GM19467 (cell line): ENCODE results near the gene BCKDHA.
"Not testable (repeated sequence)": the region's sequence is repeated elsewhere in the genome, so short reads cannot be mapped to it uniquely, and the experiment has no call there.

Experiments used
- ATAC-seq: cut with Tn5 transposase; IDR thresholded peaks from one replicate; pipeline ENCODE4 v1.9.1; 2021; ENCODE audit warnings: mild to moderate bottlenecking, moderate library complexity; ENCODE audit not compliant: unreplicated experiment

The BCKDHA gene

DNA sequence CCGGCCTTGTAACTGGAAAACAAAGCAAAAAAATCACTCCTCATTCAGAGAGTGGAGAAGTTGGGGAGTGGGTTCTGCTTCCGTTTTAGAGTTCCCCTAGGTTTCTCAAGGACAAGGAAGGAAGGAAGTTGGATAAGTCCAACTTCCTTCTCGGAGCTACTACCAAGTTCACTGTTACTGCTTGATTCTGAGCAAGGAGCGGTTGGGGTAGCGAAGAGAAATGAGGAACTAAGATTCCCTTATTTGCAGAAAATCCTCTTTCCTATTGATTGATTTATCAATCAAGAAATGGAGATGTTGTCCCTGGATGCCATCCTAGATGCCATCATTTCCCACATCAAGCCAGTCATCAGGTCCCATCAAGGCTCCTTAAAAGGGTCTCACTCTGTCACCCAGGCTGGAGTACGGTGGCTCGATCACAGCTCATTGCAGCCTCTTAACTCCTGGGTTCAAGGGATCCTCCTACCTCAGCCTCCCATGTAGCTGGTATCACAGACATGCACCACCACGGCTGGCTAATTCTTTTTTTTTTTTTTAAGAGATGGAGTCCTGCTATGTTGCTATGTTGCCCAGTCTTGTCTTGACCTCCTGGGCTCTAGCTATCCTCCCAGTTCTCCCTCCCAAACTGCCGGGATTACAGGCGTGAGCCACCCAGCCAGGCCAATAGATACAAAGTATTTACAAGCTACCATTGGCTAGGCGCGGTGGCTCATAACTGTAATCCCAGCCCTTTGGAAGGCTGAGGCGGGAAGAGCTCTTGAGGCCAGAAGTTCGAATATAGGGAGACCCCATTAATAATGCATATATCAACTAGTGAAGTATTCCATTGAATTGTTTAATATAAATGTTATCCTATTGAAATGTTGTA lies 32.9 kb upstream of the BCKDHA start:
- ATAC-seq: no peak

DNA sequence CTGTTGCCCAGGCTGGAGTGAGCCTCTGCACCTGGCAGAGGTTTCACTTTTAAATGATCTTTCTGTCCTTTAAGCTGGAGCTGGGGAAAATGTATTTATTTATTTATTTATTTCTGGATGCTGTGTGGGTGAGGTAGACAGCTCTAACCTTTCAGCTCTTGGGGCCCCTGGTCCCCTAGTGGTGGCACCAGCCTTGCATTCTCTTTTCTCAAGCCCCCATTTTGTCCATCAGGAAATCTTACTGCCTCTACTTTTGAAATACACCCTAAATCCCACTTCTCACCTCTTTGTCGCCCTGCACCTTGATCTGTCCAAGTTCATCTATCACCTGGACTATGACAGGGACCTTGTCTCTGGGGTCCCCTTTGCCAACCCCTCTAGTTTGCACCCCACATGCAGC lies 31.5 kb upstream of the BCKDHA start:
- no peak for ATAC-seq

DNA sequence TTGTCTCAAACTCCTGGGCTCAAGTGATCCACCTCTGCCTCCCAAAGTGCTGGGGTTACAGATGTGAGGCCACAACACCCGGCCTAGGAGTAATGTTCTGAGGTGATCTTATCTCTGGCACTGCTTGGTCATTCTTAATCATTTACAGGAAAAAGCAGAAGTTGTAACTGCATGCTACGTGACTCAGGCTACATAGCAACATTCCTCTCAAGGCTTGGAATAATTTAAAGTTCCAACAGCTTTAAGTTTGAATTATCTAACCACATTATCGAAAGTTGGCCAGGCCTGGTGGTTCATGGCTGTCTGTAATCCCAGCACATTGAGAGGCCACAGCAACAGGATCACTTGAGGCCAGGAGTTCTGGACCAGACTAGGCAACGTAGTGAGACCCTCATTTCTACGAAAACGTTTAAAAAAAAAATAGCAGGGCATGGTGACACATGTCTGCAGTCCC lies 29.7 kb upstream of the BCKDHA start:
- no peak for ATAC-seq

DNA sequence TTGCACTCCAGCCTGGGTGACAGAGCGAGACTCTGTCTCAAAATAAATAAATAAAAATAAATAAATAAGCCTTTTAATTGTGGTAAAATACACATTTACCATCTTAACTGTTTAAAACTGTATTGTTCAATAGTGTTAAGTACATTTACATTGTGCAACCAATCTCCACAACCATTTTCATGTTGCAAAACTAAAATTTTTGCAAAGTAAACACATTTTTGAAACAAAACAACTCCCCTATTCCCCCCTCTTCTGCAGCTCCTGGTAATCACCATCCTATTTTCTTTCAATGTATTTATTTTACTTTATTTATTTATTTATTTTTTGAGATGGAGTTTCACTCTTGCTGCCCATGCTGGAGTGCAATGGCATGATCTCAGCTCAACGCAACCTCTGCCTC lies 27.8 kb upstream of the BCKDHA start:
- ATAC-seq: no peak

DNA sequence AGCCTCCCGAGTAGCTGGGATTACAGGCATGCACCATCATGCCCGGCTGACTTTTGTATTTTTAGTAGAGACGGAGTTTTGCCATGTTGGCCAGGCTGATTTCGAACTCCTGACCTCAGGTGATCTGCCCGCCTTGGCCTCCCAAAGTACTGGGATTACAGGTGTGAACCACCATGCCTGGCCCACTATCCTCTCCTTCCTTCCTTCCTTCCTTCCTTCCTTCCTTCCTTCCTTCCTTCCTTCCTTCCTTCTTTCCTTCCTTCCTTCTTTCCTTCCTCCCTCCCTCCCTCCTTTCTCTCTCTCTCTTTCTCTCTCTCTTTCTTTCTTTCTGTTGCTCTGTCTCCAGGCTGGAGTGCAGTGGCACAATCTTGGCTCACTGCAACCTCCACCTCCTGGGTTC lies 26.5 kb upstream of the BCKDHA start:
- ATAC-seq: not testable (repeated sequence)

DNA sequence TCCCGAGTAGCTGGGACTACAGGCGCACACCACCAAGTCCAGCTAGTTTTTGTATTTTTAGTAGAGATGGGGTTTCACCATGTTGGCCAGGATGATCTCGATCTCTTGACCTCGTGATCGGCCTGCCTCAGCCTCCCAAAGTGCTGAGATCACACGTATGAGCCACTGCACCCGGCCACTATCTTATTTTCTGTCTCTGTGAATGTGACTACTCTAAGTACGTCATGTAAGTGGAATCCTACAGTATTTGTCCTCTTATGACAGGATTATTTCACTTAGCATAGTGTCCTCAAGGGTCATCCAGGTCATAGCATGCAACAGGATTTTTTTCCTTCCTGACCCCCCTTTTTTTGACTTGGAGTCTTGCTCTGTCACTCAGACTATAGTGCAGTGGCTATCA lies 26.1 kb upstream of the BCKDHA start:
- ATAC-seq: no peak

DNA sequence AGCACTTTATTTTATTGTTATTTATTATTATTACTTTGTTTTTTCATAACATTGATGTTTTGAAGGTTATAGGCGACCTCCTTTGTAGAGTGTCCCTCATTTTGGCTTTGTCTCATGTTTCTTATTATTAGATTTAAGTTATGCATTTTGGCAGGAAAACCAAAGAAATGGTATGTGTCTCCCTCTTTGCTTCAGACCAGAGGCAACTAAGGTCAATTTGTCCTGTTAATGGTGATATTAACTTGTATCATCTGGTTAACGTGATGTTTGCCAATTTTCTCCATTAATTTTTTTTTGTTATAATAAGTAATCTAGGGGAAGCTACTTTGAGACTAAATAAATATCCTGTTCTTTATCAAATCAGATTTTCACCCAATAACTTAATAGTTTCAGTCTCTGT lies 25.1 kb upstream of the BCKDHA start:
- ATAC-seq: no peak

DNA sequence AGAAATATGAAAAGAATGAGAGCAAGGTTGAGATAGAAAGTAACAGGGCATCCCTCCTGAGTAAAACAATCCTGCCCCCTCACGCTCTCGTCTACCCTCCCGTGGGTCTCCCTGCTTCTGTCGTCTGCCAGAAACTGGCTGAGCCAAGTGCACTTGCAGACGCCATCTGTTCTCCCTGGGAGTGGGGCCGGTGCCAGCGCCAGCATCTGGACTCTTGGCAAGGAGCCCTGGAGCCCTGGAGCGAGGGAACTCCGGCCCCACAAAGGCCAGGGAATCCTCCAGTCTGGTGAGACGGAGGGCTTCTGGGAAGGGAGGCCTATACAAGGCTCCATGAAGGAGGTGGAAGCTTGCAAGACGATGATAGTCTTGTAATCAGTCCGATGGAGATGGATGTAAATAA lies 23.6 kb upstream of the BCKDHA start:
- ATAC-seq: no peak

DNA sequence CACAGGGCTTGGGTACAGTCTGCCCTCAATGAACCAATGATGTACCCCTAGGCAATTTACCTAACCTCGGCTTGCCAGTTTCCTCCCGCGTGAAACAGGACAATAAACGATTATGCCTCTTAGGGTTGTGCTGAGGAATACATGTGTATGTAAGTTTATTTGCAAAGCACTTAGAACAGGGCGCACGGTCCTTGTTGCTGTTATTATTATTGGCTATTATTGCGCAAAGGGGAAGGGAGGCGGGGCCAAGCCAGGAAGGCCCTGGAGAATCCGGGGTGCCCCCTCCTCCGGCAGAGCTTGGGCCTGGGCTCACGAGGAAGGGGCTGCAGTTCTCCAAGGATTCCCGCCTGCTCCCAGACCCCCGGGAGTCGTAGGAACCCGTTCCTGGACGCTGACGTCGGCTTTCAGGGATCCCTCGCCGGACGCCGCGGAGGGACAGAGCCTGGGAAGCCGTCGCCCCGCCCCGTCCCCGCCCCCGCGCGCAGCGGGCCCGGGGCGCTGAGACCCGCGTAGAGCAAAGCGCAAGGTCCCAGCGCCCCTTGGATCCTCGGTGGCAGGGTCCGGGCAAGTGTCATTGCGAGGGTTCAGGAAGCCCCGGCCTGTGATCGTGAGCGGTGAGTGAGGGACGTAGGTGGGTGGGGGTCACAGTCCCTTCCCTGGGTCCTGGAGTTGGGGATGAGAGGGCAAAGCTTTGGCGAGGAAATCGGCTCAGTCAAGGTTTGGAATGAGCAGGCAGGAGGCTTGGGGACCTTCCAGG lies 21.2 kb upstream of the BCKDHA start, which contains the start of gene TMEM91:
TMEM91 (plus strand) TSS at position 293 of the 757 bp plus-strand sequence. CDS start 1,777 bp downstream, outside the sequence.
- ATAC-seq: no peak

DNA sequence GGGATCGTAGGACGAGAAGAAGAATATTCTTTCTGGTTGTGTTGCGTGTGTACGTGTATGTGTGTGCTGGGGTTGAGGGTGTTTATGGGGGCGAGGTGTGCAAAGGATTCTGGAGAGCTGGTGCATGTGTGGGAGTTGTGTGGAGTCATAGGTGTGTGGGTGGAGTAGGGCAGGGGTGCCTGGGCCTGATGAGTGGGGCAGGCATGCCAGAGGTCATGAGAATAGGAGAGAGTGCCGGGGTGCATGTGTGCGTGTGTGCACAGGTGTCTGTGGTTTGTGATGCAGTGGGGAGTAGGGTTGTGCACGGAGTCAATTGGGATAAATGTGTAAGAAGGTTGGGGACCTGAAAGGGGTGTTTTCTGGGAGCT lies 20.6 kb upstream of the BCKDHA start:
- no peak for ATAC-seq

DNA sequence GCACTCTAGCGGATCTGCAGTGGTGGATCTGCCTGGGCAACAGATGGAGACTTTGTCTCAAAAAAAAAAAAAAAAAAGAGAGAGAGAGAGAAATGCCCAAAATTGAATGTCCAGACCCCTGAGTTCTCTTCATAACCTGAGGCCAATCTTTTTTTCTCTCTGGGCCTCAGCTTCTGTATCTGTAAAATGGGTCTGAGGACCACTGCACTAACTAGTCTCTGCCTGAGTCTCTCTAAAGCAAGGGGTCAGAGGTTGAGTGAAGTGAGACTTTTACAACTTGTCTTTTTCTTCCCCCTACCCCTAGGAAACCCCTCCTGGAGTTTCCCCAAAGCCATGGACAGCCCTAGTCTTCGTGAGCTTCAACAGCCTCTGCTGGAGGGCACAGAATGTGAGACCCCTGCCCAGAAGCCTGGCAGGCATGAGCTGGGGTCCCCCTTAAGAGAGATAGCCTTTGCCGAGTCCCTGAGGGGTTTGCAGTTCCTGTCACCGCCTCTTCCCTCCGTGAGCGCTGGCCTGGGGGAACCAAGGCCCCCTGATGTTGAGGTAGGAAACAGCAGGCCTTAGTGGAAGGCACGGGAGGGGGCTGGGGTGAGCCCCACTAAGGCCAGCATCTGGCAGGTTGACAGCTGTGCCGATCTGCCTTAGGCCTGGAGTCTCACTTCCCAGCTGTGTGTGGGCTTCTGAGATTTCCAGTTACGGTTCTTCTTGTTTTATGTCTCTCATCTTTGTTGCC lies 19.5 kb upstream of the BCKDHA start:
- ATAC-seq: peak; percentile 68

DNA sequence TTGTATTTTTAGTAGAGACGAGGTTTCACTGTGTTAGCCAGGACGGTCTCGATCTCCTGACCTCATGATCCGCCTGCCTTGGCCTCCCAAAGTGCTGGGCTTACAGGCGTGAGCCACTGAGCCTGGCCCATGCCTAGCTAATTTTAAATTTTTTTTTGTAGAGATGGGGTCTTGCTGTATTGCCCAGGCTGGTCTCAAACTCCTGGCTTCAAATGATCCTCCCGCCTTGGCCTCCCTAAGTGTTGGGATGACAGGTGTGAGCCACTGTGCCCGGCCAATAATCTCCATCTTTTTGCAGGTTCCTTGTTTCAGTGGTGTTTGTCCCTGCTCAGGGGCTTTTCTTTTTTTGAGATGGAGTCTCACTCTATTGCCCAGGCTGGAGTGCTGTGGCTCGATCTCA lies 16.1 kb upstream of the BCKDHA start:
- ATAC-seq: not testable (repeated sequence)

DNA sequence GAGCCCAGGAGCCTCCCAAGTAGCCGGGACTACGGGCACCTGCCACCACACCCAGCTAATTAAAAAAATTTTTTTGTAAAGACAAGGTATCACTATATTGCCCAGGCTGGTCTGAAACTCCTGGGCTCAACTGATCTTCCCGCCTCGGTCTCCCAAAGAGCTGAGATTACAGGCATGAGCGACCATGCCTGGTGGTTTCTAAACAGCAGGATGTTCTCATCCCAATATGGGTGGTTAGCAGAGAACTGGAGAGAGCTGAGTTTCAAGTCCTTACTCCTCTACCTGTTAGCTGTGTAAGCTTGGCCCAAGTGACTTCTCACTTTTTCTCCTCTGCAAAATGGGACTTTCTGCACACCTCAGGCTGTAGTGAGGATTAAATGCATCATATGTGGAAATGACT lies 13.3 kb upstream of the BCKDHA start:
- no peak for ATAC-seq

DNA sequence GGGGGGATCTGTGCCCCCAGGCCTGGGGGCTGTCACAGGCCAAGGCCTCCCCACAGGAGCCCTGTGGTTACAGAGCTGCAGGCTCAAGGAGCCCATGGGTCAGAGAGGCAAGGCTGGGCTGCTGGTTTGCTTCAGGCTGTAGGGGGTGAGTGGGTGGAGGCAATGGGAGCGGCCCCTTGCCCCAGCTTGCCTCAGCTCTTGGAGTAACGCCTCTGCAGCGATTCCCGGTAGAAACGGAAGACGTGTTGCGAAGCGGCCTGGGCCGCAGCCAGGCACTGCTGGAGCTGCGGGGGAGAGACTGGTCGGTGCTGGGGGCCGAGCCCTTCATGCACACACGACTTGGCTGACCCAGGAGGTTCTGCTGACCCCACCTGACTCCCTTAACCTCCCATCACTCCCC lies 11.2 kb upstream of the BCKDHA start:
- ATAC-seq: no peak

DNA sequence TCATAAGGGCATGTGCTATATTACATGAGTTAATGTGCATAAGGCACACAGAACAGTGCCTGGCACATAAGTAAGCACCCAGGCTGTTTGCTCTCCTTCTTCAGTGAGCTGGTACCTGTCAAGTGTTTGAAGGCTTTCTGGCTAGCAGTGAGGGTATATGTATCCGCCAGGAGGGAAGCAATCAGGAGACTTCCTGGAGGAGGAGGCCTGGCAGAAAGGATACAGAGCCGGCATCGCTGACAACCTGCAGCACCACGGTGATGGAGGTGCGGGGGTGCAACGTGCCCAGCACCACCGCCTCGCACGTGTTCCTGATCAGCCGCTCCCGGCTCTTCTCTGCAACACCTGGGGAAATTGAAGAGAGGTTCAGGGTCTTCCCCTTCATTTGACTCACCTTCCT lies 6.0 kb upstream of the BCKDHA start:
- no peak for ATAC-seq

DNA sequence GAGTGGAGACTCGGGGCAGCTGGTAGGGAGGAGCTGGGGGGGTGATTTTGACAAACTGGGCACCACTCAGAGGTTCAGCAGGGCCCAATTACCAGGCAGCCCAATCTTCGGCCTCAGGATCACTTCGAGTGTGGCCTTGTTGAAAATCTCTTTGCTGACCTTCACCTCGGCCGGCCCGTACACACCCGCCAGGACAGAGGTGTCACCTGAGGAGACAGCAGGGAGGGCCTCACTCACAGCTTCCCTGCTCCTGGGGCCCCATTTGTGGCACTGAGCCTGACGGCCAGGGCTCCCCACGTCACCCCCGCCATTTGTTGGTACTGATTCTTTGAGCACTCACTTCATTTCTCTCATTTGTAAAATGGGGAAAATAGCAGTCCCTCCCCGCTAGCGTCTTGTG lies 4.8 kb upstream of the BCKDHA start:
- ATAC-seq: no peak

DNA sequence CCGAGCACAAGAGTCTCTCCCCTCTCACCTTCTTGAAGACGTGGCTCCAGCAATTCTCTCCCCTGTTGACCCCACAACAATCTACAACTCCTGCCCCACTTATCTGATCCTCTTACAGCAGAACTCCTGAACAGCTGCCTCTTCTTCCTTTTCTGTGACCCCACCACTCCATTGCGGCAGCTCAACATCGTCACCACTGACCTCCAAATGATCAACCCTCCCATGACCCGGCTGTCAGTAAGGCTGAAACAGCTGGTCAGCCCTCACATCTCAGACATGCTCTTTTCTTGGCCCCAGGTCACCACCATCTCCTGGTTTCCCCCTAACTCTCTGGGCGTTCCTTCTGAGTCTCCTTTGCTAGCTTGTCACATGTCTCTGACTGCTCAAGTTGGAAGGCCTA lies 2.3 kb upstream of the BCKDHA start:
- no peak for ATAC-seq

DNA sequence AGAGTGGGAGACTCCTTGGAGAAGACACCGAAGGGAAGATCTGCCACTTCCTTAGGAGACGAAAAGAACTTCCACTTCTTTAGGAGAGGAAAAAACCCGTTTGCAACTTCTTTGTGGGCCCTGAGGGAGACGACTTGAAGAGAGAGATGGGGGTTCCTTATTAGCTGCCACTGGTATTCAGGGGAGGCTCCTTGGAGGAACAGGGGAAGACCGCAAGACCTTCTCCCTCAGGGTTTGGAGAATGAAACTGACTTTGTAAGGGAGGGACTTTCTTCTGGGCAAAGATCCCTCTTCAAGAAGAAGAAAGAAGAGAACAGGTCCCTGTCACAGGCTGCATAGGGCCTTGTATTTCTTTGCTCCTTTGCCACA lies 416 bp downstream of the BCKDHA start:
- ATAC-seq: no peak

DNA sequence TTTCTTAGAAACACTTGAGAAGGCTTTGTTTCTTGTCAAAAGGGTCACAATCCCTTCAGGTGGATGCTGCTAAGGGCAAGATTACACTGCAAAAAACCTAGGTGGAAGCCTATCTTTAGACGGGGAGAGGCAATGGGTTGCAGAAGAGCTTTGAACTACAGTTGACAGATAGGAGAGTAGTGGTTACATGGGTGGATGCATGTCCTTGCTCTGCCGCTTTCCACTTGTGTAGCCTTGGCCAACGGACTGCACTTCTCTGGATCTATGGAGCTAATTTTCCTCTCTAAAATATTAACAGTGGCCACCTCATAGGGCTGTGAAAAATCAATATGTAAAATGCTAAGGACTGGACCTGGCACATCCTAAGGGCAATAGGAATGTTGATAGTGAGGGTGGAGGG lies 980 bp downstream of the BCKDHA start:
- ATAC-seq: no peak

DNA sequence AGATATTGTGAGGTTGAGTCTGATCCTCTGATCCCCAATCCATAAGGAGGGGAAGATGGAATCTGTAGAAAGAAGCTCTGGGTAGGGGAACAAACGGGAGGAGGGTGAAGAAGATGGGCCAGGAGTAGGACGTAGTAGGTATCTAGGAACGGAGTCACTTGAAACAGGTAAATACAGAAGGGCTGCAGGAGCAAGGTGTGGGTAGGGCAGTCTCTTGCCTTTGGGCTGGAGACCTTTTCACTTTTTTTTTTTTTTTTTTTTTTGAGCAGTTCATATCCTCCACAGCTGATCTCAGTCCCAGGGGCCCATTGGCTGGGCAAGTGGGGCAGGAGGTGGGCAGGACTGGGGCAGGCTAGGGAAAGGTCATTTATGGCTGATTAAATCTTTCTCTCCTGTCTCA lies 1.5 kb downstream of the BCKDHA start:
- no peak for ATAC-seq

DNA sequence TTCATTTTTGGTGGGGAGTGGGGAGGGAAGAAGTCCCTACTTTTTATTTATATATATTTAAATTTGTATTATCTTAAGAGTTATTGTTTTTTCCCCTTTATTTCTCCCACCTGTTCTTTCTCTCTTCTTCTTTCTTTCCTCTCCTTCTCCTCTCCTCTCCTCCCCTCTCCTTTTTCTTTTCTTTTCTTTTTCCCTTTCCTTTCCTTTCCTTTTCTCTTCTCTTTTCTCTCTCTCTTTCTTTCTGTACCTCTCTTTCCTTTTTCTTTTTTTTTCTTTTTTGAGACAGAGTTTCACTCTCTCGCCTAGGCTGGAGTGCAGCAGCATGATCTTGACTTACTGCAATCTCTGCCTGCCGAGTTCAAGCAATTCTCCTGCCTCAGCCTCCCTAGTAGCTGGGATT lies 1.9 kb downstream of the BCKDHA start:
- no peak for ATAC-seq

DNA sequence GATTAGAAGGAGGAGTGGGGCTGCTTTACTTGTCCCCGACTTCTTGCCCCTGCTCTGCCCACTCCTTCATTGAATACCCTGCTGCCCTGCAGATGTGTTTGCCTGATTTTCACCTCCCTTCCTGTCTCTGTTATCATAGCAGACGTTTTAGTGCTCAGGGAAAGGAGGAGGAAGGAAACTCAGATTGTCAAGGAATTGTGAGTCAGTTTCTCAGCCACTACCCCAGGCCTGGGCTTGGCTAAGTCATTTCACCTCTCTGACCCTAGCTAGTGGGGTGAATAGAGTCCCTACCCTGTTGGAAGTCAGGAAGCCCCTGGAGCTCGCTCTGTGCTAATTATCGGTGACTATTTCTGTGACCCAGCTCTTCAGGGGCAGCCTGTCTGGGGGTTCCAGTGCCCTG lies 3.9 kb downstream of the BCKDHA start:
- ATAC-seq: no peak
